ENCODE results near the gene GAS7. TPM values are rescaled to one million over a fixed set of nuclear protein-coding genes. Genes with fewer than 3 reads are reported as not detected.

GAS7 gene
- total and polyA plus RNA-seq, 7 donors: 6.5 to 67.6 (median 35.1) TPM

DNA sequence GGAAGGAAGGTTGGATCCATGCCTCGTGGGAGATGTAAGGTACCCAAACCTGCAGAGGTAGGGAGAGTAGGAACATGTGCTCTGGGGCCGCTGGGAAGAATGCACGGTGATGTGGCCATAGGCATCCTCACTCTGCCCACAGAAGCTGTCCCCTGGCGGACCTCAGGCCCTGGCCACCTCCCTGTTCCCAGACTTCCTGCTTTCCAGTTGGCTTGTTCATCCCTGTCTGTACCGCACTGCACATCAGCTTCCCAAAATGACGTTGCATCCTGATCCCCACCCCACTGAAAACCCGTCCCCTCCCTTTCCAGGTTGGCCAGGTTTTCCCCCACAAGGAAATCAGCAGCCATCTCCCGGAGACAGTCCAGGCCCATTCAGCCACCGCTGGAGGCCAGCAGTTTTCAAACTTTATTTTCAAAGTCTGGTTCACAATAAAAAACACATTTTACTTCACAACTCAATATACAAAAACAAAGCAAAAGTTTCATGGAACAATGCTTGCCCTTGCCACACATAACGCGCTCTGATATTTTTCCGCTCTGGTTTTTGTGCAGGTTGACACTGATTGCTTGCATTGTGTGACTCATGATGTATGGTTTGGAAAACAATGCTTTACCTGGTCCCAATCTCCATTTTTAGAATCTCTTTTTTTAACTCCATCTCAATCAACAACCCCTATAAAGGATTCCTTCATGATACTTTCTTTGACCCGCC, 143.0 kb downstream of the GAS7 start:
- H3K4me3 ChIP-seq: no peak overlapping the region
- no peak for TF ChIP-seq POLR2A (IDR thresholded peaks at IDR 0.05)
- H3K4me1 ChIP-seq: peaks cover 0 to 27% (median 13%) of the 10 kb centered on the region in 4 donors
- intact Hi-C loops (cut with DNase I): no loop called here
- no peak for DNase-seq
- H3K9me3 ChIP-seq: no peaks in the 10 kb centered on the region
- WGBS, 2 donors: 87 to 88% methylated on average over 13 of the region's 13 CpGs
- H3K36me3 ChIP-seq: no peaks in the 10 kb centered on the region
- H3K27ac ChIP-seq: peak overlapping the region in 3 of 4 donors; percentile 37 to 55 (median 45)
- H3K27me3 ChIP-seq: no peaks in the 10 kb centered on the region

DNA sequence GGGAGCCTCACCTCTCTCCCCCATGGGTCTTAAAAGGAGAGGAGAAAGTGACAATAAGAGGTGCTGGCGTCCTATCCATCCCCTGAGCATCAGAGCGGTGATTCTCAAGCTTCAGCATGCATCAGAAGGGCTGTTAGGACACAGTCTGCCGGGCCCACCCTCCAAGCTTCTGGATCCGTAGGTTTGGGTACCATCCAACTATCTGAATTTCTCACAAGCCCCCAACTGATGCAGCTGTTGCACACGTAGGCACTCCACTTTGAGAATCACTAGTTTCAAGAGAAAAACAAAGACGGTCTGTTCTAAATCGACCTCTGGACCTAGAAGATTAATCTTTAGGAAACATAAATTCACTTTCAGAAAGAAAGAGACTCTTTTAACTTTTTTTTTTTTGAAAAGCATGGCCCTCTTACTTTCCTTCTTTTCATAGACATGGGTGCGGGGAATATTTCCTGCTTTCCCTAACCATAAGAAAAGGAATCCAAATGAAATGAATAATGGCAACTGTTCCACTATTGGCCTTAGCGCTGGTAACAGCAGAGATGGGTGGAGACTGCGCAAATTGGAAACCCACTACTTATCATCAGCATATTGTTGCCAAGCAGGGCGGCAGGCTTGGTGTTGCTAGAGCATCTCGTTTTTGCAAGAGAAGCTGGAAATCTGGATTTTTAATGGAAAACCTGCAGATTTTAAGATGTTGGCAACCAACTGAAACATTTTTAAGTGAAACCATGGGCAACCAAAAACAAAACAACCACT, 144.4 kb downstream of the GAS7 start:
- Histone ChIP-seq H3K36me3 (no peaks in the 10 kb centered on the region), H3K4me1 (peaks cover 0 to 12% (median 2%) of the 10 kb centered on the region in 4 donors), H3K4me3 (no peak overlapping the region), H3K9me3 (no peaks in the 10 kb centered on the region), H3K27ac (peak overlapping the region; percentile 15 to 65 (median 44)), H3K27me3 (no peaks in the 10 kb centered on the region)
- DNase-seq: no peak
- WGBS, 2 donors: 29 to 64% methylated on average over 12 of the region's 12 CpGs
- TF ChIP-seq EP300 (IDR thresholded peaks at IDR 0.05): no peak
- TF ChIP-seq POLR2AphosphoS5 (IDR thresholded peaks at IDR 0.05): no peak
- TF ChIP-seq, protein P1, sequence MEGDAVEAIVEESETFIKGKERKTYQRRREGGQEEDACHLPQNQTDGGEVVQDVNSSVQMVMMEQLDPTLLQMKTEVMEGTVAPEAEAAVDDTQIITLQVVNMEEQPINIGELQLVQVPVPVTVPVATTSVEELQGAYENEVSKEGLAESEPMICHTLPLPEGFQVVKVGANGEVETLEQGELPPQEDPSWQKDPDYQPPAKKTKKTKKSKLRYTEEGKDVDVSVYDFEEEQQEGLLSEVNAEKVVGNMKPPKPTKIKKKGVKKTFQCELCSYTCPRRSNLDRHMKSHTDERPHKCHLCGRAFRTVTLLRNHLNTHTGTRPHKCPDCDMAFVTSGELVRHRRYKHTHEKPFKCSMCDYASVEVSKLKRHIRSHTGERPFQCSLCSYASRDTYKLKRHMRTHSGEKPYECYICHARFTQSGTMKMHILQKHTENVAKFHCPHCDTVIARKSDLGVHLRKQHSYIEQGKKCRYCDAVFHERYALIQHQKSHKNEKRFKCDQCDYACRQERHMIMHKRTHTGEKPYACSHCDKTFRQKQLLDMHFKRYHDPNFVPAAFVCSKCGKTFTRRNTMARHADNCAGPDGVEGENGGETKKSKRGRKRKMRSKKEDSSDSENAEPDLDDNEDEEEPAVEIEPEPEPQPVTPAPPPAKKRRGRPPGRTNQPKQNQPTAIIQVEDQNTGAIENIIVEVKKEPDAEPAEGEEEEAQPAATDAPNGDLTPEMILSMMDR (IDR thresholded peaks at IDR 0.05): no peak
- TF ChIP-seq POLR2A (IDR thresholded peaks at IDR 0.05): no peak
- intact Hi-C loops (cut with DNase I): no loop called here

DNA sequence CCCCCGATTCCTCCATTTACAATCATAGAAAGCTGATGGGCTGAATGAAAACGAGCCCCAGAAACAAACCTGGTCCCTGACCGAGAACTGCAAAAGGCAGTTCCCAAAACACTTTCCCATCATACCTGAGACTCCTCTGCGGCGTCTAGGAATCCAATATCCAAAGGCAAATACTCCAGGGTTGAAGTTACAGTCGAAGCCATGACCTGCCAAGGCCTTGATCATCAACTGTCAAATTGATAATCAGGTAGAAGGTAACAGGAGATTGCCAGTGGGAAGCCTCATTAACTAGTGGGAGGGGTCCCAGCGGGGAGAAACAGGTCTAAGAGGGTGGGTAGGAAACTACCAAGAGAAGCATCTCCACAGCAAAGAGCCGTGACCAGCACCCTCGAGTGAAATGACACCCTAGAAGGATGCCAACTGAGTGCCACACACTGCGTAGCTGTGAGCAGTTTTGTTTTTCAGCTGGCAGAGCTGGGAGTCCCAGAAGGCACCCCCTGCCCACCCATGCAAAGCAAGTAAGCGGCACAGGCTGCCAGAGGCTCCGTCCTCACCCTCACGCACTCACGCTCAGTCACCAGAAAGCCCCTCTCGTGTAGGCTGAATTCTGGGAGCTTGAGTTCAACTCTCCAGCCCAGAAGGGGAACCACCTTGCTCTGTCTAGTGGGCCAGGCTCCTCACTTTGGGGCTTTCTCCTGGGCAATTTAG, 146.1 kb downstream of the GAS7 start:
- DNase-seq: no peak
- WGBS, 2 donors: 83 to 92% methylated on average over 15 of the region's 15 CpGs
- no peak overlapping the region for H3K4me3 ChIP-seq
- TF ChIP-seq, protein P1 (IDR thresholded peaks at IDR 0.05): no peak
- no peak for TF ChIP-seq POLR2AphosphoS5 (IDR thresholded peaks at IDR 0.05)
- TF ChIP-seq POLR2A (IDR thresholded peaks at IDR 0.05): no peak
- TF ChIP-seq EP300 (IDR thresholded peaks at IDR 0.05): no peak
- no peaks in the 10 kb centered on the region for H3K36me3 ChIP-seq
- intact Hi-C loops (cut with DNase I): no loop called here
- no peaks in the 10 kb centered on the region for H3K9me3 ChIP-seq
- H3K4me1 ChIP-seq: peaks cover 0 to 11% (median 2%) of the 10 kb centered on the region in 4 donors
- no peaks in the 10 kb centered on the region for H3K27me3 ChIP-seq
- peak overlapping the region in 2 of 4 donors; percentile 16 to 70 for H3K27ac ChIP-seq

DNA sequence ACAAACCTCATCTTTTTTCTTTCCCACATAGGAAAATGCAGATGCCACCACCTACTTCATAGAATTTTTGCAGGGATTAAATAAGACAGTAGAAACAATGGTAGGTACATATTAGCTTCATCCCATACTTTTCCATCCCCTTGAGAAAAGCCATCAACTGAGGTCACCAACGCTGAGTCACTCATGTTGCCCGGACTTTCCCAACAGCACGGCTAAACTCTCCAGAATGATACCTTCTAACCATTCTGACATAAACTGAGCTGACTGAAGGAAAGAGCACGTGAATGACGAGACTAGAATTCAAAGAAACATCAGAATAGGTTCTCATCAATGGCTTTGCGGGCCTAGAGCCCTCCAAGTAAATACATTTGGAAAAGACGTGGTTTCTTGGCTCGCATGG, 147.3 kb downstream of the GAS7 start:
- Histone ChIP-seq H3K27me3 (no peaks in the 10 kb centered on the region), H3K36me3 (no peaks in the 10 kb centered on the region), H3K27ac (peak overlapping the region; percentile 24 to 71 (median 58)), H3K4me3 (no peak overlapping the region), H3K9me3 (no peaks in the 10 kb centered on the region), H3K4me1 (peaks cover 0 to 15% (median 5%) of the 10 kb centered on the region in 4 donors)
- 78 to 84% methylated on average over 8 of the region's 8 CpGs for WGBS, 2 donors
- TF ChIP-seq POLR2AphosphoS5 (IDR thresholded peaks at IDR 0.05) (no peak), EP300 (IDR thresholded peaks at IDR 0.05) (no peak)
- intact Hi-C loops (cut with DNase I): no loop called here
- DNase-seq: no peak

DNA sequence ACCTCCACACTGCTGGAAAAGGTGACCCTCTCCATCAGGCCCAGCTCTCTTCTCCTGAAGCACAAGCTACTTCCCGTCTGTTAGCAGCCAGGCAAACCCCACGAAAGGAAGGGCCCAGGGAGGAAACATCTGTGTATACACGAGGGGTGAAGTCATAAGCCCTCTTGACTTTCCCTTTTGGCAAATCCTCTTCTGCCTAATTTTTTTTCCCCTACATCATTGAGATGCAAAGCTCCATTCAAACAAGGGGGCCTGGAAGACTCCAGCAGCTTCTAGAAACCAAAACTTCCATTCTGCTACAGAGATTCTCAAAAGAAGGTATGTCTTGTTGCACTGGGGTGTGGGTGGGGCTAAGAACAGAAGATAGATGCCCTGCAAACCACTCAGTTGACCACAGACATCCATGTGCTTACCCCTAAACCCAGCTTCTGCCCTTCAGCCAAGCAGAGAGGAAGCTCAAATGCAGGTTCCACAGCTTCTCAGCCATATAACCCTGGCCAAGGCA, 147.8 kb downstream of the GAS7 start:
- intact Hi-C loops (cut with DNase I): no loop called here
- no peaks in the 10 kb centered on the region for H3K9me3 ChIP-seq
- no peaks in the 10 kb centered on the region for H3K36me3 ChIP-seq
- peaks cover 0 to 15% (median 5%) of the 10 kb centered on the region in 4 donors for H3K4me1 ChIP-seq
- no peak overlapping the region for H3K4me3 ChIP-seq
- TF ChIP-seq, protein P1 (IDR thresholded peaks at IDR 0.05): no peak
- TF ChIP-seq POLR2AphosphoS5 (IDR thresholded peaks at IDR 0.05): peak in 1 of 4 donors; percentile 47
- no peaks in the 10 kb centered on the region for H3K27me3 ChIP-seq
- WGBS, 2 donors: 51 to 76% methylated on average over 3 of the region's 3 CpGs
- DNase-seq: peak; percentile 85
- H3K27ac ChIP-seq: peak overlapping the region; percentile 24 to 71 (median 58)
